ENCODE data around the gene DGKE.

Gene DGKE

DNA sequence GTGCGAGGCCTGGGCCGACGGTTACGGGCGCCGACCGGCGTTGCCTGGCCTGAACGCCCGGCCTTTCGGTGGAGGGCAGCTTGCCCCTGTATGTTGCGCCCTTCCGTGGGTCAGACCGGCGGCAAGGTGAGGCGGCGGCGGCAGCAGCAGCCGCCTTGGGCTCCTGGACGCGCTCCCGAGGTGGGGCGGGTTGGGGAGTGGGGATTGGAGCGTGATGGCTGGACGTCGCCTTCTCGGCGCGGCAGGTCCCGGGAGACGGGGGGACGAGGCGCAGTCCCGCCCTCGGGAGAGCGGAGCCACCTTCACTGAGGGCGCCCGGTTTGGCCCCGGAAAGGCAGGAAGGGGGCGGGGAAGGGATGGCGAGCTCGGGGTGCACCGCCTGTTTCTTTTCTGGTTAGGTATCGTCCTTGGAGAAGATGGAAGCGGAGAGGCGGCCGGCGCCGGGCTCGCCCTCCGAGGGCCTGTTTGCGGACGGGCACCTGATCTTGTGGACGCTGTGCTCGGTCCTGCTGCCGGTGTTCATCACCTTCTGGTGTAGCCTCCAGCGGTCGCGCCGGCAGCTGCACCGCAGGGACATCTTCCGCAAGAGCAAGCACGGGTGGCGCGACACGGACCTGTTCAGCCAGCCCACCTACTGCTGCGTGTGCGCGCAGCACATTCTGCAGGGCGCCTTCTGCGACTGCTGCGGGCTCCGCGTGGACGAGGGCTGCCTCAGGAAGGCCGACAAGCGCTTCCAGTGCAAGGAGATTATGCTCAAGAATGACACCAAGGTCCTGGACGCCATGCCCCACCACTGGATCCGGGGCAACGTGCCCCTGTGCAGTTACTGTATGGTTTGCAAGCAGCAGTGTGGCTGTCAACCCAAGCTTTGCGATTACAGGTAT lies 671 bp downstream of the DGKE start:
- no peaks in the 10 kb centered on the region; the same call in 1 of the 2 replicates for H3K4me1 ChIP-seq
- DNase-seq: peak; percentile 13

GRCh38 chr17:56835264-56835585 lies 1.3 kb downstream of the DGKE start:
- H3K4me3 ChIP-seq (ENCODE audit: low read depth, low read length): no peak overlapping the region
- no peaks in the 10 kb centered on the region; the same call in 1 of the 2 replicates for H3K4me1 ChIP-seq

More for the DNA sequence above, 671 bp downstream of the DGKE start:
- TF ChIP-seq, protein P1, sequence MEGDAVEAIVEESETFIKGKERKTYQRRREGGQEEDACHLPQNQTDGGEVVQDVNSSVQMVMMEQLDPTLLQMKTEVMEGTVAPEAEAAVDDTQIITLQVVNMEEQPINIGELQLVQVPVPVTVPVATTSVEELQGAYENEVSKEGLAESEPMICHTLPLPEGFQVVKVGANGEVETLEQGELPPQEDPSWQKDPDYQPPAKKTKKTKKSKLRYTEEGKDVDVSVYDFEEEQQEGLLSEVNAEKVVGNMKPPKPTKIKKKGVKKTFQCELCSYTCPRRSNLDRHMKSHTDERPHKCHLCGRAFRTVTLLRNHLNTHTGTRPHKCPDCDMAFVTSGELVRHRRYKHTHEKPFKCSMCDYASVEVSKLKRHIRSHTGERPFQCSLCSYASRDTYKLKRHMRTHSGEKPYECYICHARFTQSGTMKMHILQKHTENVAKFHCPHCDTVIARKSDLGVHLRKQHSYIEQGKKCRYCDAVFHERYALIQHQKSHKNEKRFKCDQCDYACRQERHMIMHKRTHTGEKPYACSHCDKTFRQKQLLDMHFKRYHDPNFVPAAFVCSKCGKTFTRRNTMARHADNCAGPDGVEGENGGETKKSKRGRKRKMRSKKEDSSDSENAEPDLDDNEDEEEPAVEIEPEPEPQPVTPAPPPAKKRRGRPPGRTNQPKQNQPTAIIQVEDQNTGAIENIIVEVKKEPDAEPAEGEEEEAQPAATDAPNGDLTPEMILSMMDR (IDR thresholded peaks at IDR 0.05; ENCODE audit: low read depth, low read length): no peak
- peaks cover 92% of the 10 kb centered on the region for H3K27me3 ChIP-seq
- H3K36me3 ChIP-seq: no peaks in the 10 kb centered on the region
- peaks cover 7% of the 10 kb centered on the region for H3K9me3 ChIP-seq
- no peak overlapping the region for H3K4me3 ChIP-seq (ENCODE audit: low read depth, low read length)

GRCh38 chr17:56838687-56839086 lies 4.7 kb downstream of the DGKE start:
- Histone ChIP-seq H3K36me3 (no peaks in the 10 kb centered on the region), H3K9me3 (peaks cover 7% of the 10 kb centered on the region), H3K4me1 (no peaks in the 10 kb centered on the region; the same call in 1 of the 2 replicates), H3K4me3 (ENCODE audit: low read depth, low read length) (no peak overlapping the region), H3K27me3 (peaks cover 72% of the 10 kb centered on the region)
- DNase-seq: no peak
- TF ChIP-seq, protein P1 (IDR thresholded peaks at IDR 0.05; ENCODE audit: low read depth, low read length): no peak

More at GRCh38 chr17:56835264-56835585, 1.3 kb downstream of the DGKE start:
- Histone ChIP-seq H3K27me3 (peaks cover 91% of the 10 kb centered on the region), H3K36me3 (no peaks in the 10 kb centered on the region), H3K9me3 (peaks cover 7% of the 10 kb centered on the region)
- no peak for DNase-seq
- TF ChIP-seq, protein P1 (IDR thresholded peaks at IDR 0.05; ENCODE audit: low read depth, low read length): no peak

- DNase-seq: no peak
- no peak overlapping the region for H3K4me3 ChIP-seq (ENCODE audit: low read depth, low read length)
- H3K27me3 ChIP-seq: peaks cover 62% of the 10 kb centered on the region
- no peaks in the 10 kb centered on the region for H3K4me1 ChIP-seq
- H3K9me3 ChIP-seq: no peaks in the 10 kb centered on the region
- TF ChIP-seq, protein P1 (IDR thresholded peaks at IDR 0.05; ENCODE audit: low read depth, low read length): no peak
- H3K36me3 ChIP-seq: no peaks in the 10 kb centered on the region
Measured at GRCh38 chr17:56842577-56842976, 8.6 kb downstream of the DGKE start.

DNA sequence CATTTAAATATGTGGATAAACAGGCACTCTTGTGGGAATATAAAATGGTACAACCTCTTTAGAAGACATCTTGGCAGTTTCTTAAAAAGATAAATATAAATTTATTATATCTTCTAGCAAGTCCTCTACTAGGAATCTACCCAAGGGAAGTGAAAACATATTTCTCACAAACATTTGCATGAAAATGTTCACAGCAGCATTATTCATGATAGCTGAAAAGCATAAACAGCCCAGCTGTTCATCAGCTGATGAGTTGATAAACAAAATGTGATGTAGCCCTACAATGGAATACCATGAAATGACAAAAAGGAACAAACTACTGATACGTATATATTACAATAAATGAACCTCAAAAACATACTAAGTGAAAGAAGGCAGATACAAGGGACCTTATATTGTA lies 12.0 kb downstream of the DGKE start:
- no peaks in the 10 kb centered on the region for H3K4me1 ChIP-seq
- no peaks in the 10 kb centered on the region for H3K9me3 ChIP-seq
- TF ChIP-seq, protein P1 (IDR thresholded peaks at IDR 0.05; ENCODE audit: low read depth, low read length): no peak
- H3K4me3 ChIP-seq (ENCODE audit: low read depth, low read length): no peak overlapping the region
- H3K27me3 ChIP-seq: peaks cover 55% of the 10 kb centered on the region
- H3K36me3 ChIP-seq: no peaks in the 10 kb centered on the region
- no peak for DNase-seq

GRCh38 chr17:56847106-56847505 lies 13.2 kb downstream of the DGKE start:
- Histone ChIP-seq H3K36me3 (no peaks in the 10 kb centered on the region), H3K9me3 (no peaks in the 10 kb centered on the region), H3K27me3 (peaks cover 57% of the 10 kb centered on the region), H3K4me3 (ENCODE audit: low read depth, low read length) (no peak overlapping the region), H3K4me1 (no peaks in the 10 kb centered on the region)
- TF ChIP-seq, protein P1 (IDR thresholded peaks at IDR 0.05; ENCODE audit: low read depth, low read length): no peak
- no peak for DNase-seq

Data from BE2C (cell line).